GM19455 (cell line): ENCODE measurements around the gene AKR1B15.
"Not testable (repeated sequence)": the region's sequence is repeated elsewhere in the genome, so short reads cannot be mapped to it uniquely, and the experiment has no call there.

Source experiments
- ATAC-seq: cut with Tn5 transposase; IDR thresholded peaks from one replicate; pipeline ENCODE4 v1.9.1; 2021; ENCODE audit not compliant: unreplicated experiment

The AKR1B15 gene

GRCh38 chr7:134548877-134549276, at the start of gene AKR1B15:
Gene AKR1B15, plus strand, starts transcription at chr7:134549110. Its CDS starts 15,510 bp downstream, at chr7:134564620.
- ATAC-seq = peak; percentile 93

GRCh38 chr7:134500406-134500805, 48.5 kb upstream of the AKR1B15 start:
- ATAC-seq = no peak

GRCh38 chr7:134500982-134501381, 47.9 kb upstream of the AKR1B15 start:
- ATAC-seq = no peak

GRCh38 chr7:134502463-134503371, 46.2 kb upstream of the AKR1B15 start:
- no peak for ATAC-seq

- no peak for ATAC-seq
These were observed 44.2 kb upstream of the AKR1B15 start for GRCh38 chr7:134504660-134505164.

GRCh38 chr7:134505856-134506255, 43.1 kb upstream of the AKR1B15 start:
- no peak for ATAC-seq

- ATAC-seq = no peak
These were observed 39.9 kb upstream of the AKR1B15 start for GRCh38 chr7:134509010-134509409.

GRCh38 chr7:134510646-134511045, 38.3 kb upstream of the AKR1B15 start:
- ATAC-seq = no peak

GRCh38 chr7:134512271-134512670, 36.6 kb upstream of the AKR1B15 start:
- ATAC-seq = no peak

GRCh38 chr7:134513169-134513752, 35.6 kb upstream of the AKR1B15 start:
- ATAC-seq = no peak

- no peak for ATAC-seq
These were observed 34.8 kb upstream of the AKR1B15 start for GRCh38 chr7:134514106-134514505.

GRCh38 chr7:134514663-134515062, 34.2 kb upstream of the AKR1B15 start:
- ATAC-seq = no peak

GRCh38 chr7:134515569-134516468, 33.1 kb upstream of the AKR1B15 start:
- no peak for ATAC-seq

- ATAC-seq = no peak
These were observed 28.8 kb upstream of the AKR1B15 start for GRCh38 chr7:134520130-134520529.

GRCh38 chr7:134522601-134523000, 26.3 kb upstream of the AKR1B15 start:
- ATAC-seq = no peak

GRCh38 chr7:134525449-134525848, 23.5 kb upstream of the AKR1B15 start:
- ATAC-seq = not testable (repeated sequence)

GRCh38 chr7:134526552-134527248, 22.2 kb upstream of the AKR1B15 start:
- not testable (repeated sequence) for ATAC-seq

- no peak for ATAC-seq
These were observed 20.9 kb upstream of the AKR1B15 start for GRCh38 chr7:134527979-134528371.

GRCh38 chr7:134528749-134529148, 20.2 kb upstream of the AKR1B15 start:
- no peak for ATAC-seq

- no peak for ATAC-seq
These were observed 18.4 kb upstream of the AKR1B15 start for GRCh38 chr7:134530460-134530859.
